ENCODE data around the gene FAM151A.

GRCh38 chr1:54600947-54601721, 22.2 kb downstream of the FAM151A start:
- TF ChIP-seq ZBTB7A (CRISPR knock-in tag; IDR thresholded peaks at IDR 0.05) (no peak), ZNF263 (CRISPR knock-in tag; IDR thresholded peaks at IDR 0.05) (no peak), ZNF639 (CRISPR knock-in tag; conservative IDR thresholded peaks at IDR 0.05) (no peak)

All from HepG2 (cell line).